ENCODE results near the gene ITK. TPM values are rescaled to one million over a fixed set of nuclear protein-coding genes. Genes with fewer than 3 reads are reported as not detected.

The ITK gene
- not detected in 2 replicates for total RNA-seq

DNA sequence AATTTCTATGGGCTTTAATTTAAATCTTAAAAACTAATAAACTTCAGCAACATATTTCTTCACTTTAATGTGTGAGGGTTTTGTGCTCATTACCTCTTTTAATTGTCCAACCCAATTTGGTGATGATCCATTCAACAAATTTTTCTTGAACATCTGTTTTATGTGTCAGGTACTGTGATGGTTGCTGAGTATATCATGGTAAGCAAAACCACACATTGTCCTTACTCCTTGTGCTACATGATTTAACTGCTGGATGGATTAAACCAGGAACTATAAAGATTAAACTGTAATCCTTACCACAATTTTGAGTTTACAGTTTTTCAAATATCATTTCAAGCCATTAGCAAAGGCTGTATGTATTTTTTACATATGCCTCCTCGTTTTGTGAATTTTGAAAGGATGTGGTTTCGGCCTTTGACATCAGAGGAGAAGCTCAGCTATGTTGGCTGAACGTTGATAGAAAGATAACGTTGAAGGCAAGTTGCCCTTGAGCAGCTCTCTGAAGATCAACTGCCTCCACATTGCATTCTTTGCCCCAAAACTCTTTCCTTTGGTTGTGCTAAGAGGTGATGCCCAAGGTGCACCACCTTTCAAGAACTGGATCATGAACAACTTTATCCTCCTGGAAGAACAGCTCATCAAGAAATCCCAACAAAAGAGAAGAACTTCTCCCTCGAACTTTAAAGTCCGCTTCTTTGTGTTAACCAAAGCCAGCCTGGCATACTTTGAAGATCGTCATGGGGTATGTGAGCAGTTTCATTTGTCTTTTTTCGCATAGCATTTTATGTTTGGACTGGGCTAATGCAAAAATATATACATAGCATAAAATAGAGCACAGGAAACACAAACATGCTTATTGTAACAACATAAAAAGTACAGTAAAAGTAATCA, at the start of gene ITK:
TSS of gene ITK (plus strand) at position 467 of the 891 bp plus-strand sequence. CDS start at position 605, 138 bp downstream.

DNA sequence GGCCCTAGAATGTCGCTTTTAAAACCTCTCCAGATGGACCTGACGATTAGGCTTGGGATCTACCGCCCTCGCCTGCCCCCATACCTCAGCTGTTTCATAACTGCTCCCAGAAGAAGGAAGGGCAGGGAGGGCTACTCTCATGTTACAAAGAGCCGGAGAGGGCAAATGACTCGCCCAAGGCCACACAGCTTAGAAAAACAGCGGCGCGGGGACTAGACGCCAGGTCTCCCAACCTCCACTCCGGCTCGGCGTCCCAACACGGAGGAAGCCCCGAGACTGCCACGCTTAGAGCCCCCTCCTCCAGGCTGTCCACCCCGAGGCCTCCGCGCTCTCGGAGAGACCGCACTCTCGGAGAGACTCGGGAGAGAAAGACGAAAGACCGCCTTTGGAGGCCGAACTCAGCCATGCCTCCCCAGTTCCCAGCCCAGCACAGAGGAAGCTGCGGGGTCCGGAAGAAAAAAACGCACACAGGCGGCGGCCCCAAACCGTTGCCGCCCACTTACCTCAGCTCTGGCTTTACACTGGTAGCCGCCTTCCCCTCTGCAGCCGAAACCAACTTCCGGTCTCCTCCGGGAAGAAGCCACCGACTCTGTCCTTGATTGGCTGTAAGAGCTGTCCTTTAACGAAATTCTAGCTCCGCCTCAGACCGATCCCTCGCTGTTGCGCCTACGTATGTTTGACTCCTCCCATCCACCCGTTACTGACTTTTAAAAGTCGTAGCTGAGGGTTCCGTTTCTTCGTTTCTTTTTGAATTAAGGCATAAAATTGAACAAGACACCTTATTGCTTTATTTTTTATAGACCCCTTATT, 38.1 kb upstream of the ITK start, which contains the start of gene MED7:
TSS of gene MED7 (minus strand) at position 549 of the 810 bp plus-strand sequence. CDS start 3,434 bp downstream, outside the sequence.

DNA sequence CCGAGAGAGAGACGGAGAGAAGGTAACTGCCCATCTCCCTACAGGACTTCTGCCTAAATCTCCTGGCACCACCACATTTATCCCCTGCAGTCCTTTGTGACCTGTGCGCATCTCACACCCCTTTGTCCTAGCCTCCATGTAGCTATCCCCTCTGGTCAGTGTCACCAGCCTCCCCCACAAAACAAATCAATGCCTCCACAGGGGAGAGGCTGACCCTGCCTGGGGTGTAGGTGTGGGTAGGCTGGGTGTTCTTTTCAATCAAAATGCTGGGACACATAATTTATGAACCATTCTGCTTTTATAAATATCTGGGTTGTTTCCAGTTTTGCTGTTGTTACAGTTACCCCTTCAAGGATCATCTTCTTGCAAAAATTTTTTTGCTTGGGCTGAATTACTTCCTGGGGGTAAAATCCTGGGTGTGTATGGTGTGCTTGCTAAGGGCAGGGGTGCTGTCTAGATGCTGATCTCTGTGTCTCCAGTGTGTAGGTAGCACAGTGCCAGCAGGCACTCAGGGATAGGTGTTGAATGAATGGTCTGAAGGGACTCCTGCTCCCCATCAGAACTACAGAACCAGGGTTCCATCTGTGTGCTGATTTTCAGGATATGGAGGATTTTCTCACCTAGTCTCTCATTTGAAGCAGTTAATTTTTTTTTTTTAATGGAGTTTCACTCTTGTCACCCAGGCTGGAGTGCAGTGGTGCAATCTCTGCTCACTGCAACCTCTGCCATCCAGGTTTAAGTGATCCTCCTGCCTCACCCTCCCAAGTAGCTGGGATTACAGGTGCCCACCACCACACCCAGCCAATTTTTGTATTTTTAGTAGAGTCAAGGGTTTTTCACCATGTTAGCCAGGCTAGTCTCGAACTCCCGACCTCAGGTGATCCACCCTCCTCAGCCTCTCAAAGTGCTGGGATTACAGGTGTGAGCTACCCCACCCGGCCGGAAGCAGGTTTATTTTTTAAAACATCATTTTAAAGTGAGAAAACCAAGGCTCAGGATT, 14.1 kb upstream of the ITK start, which contains the start of gene GARIN3:
TSS of gene GARIN3 (minus strand) at position 51 of the 1,000 bp plus-strand sequence. CDS start 96 bp downstream, outside the sequence.

DNA sequence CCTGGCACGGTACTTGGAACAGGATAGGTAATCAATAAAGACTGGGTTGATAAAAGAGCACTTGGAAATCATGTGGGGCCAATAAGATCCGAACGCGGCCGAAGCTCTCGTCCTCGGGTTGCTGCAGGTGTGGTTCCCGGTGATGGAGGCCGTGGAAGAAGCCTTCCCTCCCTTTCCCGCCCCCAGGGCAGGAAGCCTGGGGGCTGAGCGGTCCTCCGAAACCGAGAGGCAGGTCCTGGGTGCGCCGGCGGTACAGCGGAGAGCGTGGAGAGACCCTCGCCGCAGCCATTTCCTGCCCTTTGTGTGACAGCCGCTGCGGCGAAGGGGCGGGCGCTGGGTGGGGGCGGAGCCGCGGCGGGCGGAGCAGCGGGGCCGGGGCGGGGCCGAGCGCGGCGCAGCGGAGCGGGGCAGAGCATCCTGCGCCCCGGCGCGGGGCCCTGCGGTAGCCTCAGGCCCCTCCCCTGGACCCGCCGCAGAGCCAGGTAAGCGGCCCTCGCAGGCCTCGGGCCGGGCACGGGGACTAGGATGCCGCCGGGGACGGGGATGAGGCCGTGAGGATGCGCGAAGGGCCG, 85.2 kb downstream of the ITK start, which contains the start of gene CYFIP2:
TSS of gene CYFIP2 (plus strand) at position 410 of the 572 bp plus-strand sequence. CDS start 19,239 bp downstream, outside the sequence.

Other genes starting within 250 kb of the ITK start
- not detected in 2 replicates for gene TIMD4, start 217.6 kb upstream of the ITK start, total RNA-seq
- not detected in 2 replicates for gene HAVCR1, start 121.7 kb upstream of the ITK start, total RNA-seq
- 0.21 and 1.0 TPM in 2 replicates for gene HAVCR2, start 71.8 kb upstream of the ITK start, total RNA-seq
- gene MED7, start 38.0 kb upstream of the ITK start, total RNA-seq = 9.6 and 9.7 TPM in 2 replicates
- not detected in 2 replicates for gene GARIN3, start 14.6 kb upstream of the ITK start, total RNA-seq
- 2.1 and 4.3 TPM in 2 replicates for gene CYFIP2, start 85.3 kb downstream of the ITK start, total RNA-seq